ENCODE data around the gene CADM2. TPM values are rescaled to one million over a fixed set of nuclear protein-coding genes. Genes with fewer than 3 reads are reported as not detected.

Gene CADM2
- total and polyA plus RNA-seq, 2 donors (not counting 3 experiments of a cell fraction or from before 2014, with no cell fraction given): not detected

DNA sequence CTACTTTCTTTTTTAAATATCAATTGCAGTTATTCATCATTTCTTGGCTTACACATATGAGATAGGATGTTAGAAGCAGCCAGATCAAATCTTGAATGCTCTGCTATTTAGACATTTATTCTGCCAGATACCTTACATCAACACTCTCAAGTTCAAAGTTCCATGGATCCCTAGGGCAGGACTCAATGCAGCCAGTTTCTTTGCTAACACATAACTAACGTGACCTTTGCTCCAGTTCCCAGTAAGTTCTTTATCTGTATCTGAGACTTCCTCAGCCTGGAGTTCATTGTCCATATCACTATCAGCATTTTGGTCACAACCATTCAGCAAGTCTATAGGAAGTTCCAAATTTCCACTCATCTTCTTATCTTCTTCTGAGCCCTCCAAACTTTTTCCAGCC, 1092.3 kb downstream of the CADM2 start:
- no TSS peak for BruUV-seq (replicated peaks)
- POLR2A ChIA-PET: no interaction called here
- dilution Hi-C loops (cut with MboI; ENCODE audit: extremely low pct_ligation_motif_present, low sequenced_read_pairs) (no loop called here), intact Hi-C loops (cut with micrococcal nuclease) (no loop called here)
- Histone ChIP-seq H3K27ac (ENCODE audit: insufficient read depth, low read depth, low read length) (no peak overlapping the region), H3K36me3 (ENCODE audit: control insufficient read depth in 2 of 2, extremely low read depth in 1 of 2, insufficient read depth in 2 of 2, low read length in 2 of 2) (no peaks in the 10 kb centered on the region), H3K4me2 (ENCODE audit: insufficient read depth, low read length) (no peak overlapping the region), H3K27me3 (ENCODE audit: control insufficient read depth in 2 of 2, insufficient read depth in 2 of 2, low read length in 2 of 2) (no peaks in the 10 kb centered on the region), H3K9ac (replicated peaks; ENCODE audit: extremely low read depth, insufficient read depth, low read length) (no peak overlapping the region), H3K4me1 (ENCODE audit: control insufficient read depth, extremely low read depth, insufficient read depth, low read length) (no peaks in the 10 kb centered on the region), H4K20me1 (replicated peaks; ENCODE audit: control insufficient read depth, extremely low read depth, insufficient read depth, low read length) (no peaks in the 10 kb centered on the region), H3K9me3 (replicated peaks; ENCODE audit: control insufficient read depth, insufficient read depth, low read length) (peaks cover 2% of the 10 kb centered on the region), H2AFZ (ENCODE audit: low read depth, low read length) (no peak overlapping the region), H3K4me3 (replicated peaks in 1 of 3; ENCODE audit: insufficient read depth in 1 of 3, low read depth in 1 of 3, low read length in 3 of 3) (no peak overlapping the region), H3K79me2 (ENCODE audit: control insufficient read depth, insufficient read depth, low read length) (no peaks in the 10 kb centered on the region), H3K9me1 (replicated peaks; ENCODE audit: control insufficient read depth, extremely low read depth, insufficient read depth, low read length) (no peaks in the 10 kb centered on the region)
- TF ChIP-seq MAX (IDR thresholded peaks at IDR 0.05; ENCODE audit: insufficient read depth, insufficient read length) (no peak), POLR2A (IDR thresholded peaks at IDR 0.05; ENCODE audit: low read depth, low read length) (no peak), CTCF (IDR thresholded peaks at IDR 0.05; ENCODE audit: extremely low read depth in 1 of 2, insufficient read depth in 1 of 2, low read depth in 1 of 2, low read length in 2 of 2) (no peak), GATA2 (IDR thresholded peaks at IDR 0.05; ENCODE audit: insufficient read depth, insufficient read length, low read depth, low read length) (no peak), EZH2 (IDR thresholded peaks at IDR 0.05; ENCODE audit: borderline replicate concordance, low read depth, low read length, severe bottlenecking) (no peak), POLR2AphosphoS5 (IDR thresholded peaks at IDR 0.05; ENCODE audit: insufficient read depth, low read depth, low read length) (no peak), JUN (IDR thresholded peaks at IDR 0.05; ENCODE audit: borderline replicate concordance, insufficient read depth, insufficient read length, low read depth) (no peak), FOS (IDR thresholded peaks at IDR 0.05; ENCODE audit: borderline replicate concordance, insufficient read depth, low read length) (no peak), MYC (IDR thresholded peaks at IDR 0.05; ENCODE audit: low read depth, low read length) (no peak)
- no peak for FAIRE-seq
- CTCF ChIA-PET: no interaction called here
- no peak for DNase-seq (ENCODE audit: low read depth, low spot score)
